Smooth muscle cell (in vitro differentiated cells): ENCODE measurements around the gene GYPC. TPM values are rescaled to one million over a fixed set of nuclear protein-coding genes. Genes with fewer than 3 reads are reported as not detected.

Experiments used
- DNase-seq: peaks from one replicate; lab custom pipeline; 2025; ENCODE audit not compliant: unreplicated experiment; lab: John Stamatoyannopoulos, UW
- H2AFZ ChIP-seq: fragments of 200-600 bp; sonication (generic); 2 replicates; pipeline ENCODE4 v1.6.0; 2016; ENCODE audit warnings: antibody characterized with exemption, low read depth, mild to moderate bottlenecking
- H3F3A ChIP-seq: fragments of 200-600 bp; sonication (generic); 2 replicates; pipeline ENCODE4 v1.6.0; 2017; ENCODE audit warnings: antibody characterized with exemption, low read depth
- H3K27ac ChIP-seq: fragments of 200-600 bp; sonication (generic); 2 replicates; pipeline ENCODE4 v1.5.1; 2016; ENCODE audit warnings: low read depth, mild to moderate bottlenecking
- H3K27me3 ChIP-seq: fragments of 200-600 bp; sonication (generic); 2 replicates; pipeline ENCODE4 v1.6.1; 2016; ENCODE audit warnings: low read depth, mild to moderate bottlenecking
- H3K36me3 ChIP-seq: fragments of 200-600 bp; sonication (generic); 2 replicates; pipeline ENCODE4 v1.5.1; 2016; ENCODE audit warnings: low read depth
- H3K4me1 ChIP-seq: fragments of 200-600 bp; sonication (generic); 2 replicates; pipeline ENCODE4 v1.5.1; 2016; ENCODE audit warnings: low read depth
- H3K4me2 ChIP-seq: fragments of 200-600 bp; sonication (generic); 2 replicates; pipeline ENCODE4 v1.6.0; 2016; ENCODE audit warnings: mild to moderate bottlenecking
- H3K4me3 ChIP-seq: fragments of 200-600 bp; sonication (generic); 2 replicates; pipeline ENCODE4 v1.5.1; 2016; ENCODE audit warnings: mild to moderate bottlenecking
- H3K79me2 ChIP-seq: fragments of 200-600 bp; sonication (generic); 2 replicates; pipeline ENCODE4 v1.6.0; 2016; ENCODE audit warnings: low read depth, mild to moderate bottlenecking
- H3K9ac ChIP-seq: fragments of 200-600 bp; sonication (generic); 2 replicates; pipeline ENCODE4 v1.6.0; 2016; ENCODE audit warnings: low read depth
- H3K9me3 ChIP-seq: fragments of 200-600 bp; sonication (generic); replicated peaks from 2 replicates; pipeline ENCODE4 v1.5.1; 2016; ENCODE audit warnings: low read depth
- H4K20me1 ChIP-seq: fragments of 200-600 bp; sonication (generic); 2 replicates; pipeline ENCODE4 v1.6.0; 2016; ENCODE audit warnings: low read depth
- WGBS: methylation state at CpG from one replicate; pipeline ENCODE4 v1.1.7; 2016; ENCODE audit warnings: low lambda C conversion rate; 5-methylcytosine and 5-hydroxymethylcytosine counted together
- polyA plus RNA-seq: library from polyadenylated mRNA; unstranded; fragments of >200 nt; fragmentation: Nextera tagmentation; extraction: Ambion mirVana; gene quantifications from 2 replicates; pipeline ENCODE4 v1.2.1, GENCODE V29; 2016
- total RNA-seq: library from RNA; depleted of rRNA; stranded (reverse); fragments of >200 nt; gene quantifications from 2 replicates; pipeline ENCODE4 v1.2.3, GENCODE V29; 2014
- TF ChIP-seq, protein P1 (sequence below): fragments of 200-600 bp; sonication (generic); IDR thresholded peaks from 2 replicates; pipeline ENCODE4 v1.5.1; 2017; ENCODE audit warnings: borderline replicate concordance, mild to moderate bottlenecking, antibody characterized with exemption; ENCODE audit not compliant: insufficient read depth, poor library complexity, severe bottlenecking

Gene GYPC
- total and polyA plus RNA-seq, 2 experiments from 2014 or later, result 25.7 to 61.8 TPM

DNA sequence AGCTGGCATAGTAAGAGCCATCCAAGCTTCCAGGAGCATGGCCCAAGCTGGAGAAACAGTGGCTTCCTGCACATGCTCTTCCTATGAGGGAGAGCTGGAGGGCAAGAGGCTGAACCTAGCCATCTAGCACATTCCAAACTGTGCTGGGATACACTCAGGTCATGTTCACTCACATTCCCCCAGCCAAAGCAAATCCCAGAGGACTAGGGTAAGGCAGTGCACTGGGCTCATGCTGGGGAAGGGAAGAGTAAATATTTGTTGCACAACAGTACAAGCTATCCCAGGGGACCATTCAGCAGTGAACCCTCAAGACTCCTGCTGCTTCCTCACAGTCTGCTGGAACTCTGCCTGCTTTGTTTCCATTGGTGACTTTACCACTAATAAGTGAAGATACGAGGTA, 20.7 kb upstream of the GYPC start:
- Histone ChIP-seq H3K27ac (no peak overlapping the region), H3K9me3 (no peaks in the 10 kb centered on the region), H3F3A (no peaks in the 10 kb centered on the region), H3K27me3 (peaks cover 11% of the 10 kb centered on the region), H4K20me1 (no peaks in the 10 kb centered on the region), H3K79me2 (no peaks in the 10 kb centered on the region), H3K4me2 (no peak overlapping the region), H3K4me3 (no peak overlapping the region), H3K36me3 (no peaks in the 10 kb centered on the region), H2AFZ (no peak overlapping the region), H3K4me1 (no peaks in the 10 kb centered on the region), H3K9ac (no peak overlapping the region)
- TF ChIP-seq, protein P1, sequence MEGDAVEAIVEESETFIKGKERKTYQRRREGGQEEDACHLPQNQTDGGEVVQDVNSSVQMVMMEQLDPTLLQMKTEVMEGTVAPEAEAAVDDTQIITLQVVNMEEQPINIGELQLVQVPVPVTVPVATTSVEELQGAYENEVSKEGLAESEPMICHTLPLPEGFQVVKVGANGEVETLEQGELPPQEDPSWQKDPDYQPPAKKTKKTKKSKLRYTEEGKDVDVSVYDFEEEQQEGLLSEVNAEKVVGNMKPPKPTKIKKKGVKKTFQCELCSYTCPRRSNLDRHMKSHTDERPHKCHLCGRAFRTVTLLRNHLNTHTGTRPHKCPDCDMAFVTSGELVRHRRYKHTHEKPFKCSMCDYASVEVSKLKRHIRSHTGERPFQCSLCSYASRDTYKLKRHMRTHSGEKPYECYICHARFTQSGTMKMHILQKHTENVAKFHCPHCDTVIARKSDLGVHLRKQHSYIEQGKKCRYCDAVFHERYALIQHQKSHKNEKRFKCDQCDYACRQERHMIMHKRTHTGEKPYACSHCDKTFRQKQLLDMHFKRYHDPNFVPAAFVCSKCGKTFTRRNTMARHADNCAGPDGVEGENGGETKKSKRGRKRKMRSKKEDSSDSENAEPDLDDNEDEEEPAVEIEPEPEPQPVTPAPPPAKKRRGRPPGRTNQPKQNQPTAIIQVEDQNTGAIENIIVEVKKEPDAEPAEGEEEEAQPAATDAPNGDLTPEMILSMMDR, result no peak
- 56% methylated on average over 1 of the region's 1 CpG for WGBS
- DNase-seq, result no peak

DNA sequence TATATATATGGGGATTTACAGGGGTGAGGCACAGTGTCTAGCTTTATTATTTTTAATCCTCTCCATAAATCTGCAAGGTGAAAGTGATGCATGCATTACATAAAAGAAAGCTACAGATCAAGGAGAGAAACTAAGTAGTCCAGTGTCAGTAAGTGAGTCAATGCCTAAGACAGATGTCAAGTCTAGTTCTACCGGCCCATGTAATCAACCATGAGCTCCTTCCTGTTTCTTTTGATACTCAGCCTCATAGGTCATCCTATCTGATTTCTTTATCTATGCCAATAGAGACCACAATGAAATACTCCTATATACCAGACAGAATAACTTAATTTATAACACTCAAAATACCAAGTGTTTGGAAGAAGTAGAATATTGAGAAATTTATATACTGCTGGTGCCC, 20.2 kb upstream of the GYPC start:
- H3K79me2 ChIP-seq, result no peaks in the 10 kb centered on the region
- no peaks in the 10 kb centered on the region for H3F3A ChIP-seq
- H3K4me1 ChIP-seq, result no peaks in the 10 kb centered on the region
- H3K4me3 ChIP-seq, result no peak overlapping the region
- H3K27me3 ChIP-seq, result peaks cover 15% of the 10 kb centered on the region
- WGBS, result 81% methylated on average over 1 of the region's 1 CpG
- no peaks in the 10 kb centered on the region for H3K9me3 ChIP-seq
- no peak overlapping the region for H3K9ac ChIP-seq
- no peak for DNase-seq
- no peaks in the 10 kb centered on the region for H3K36me3 ChIP-seq
- H3K4me2 ChIP-seq, result no peak overlapping the region
- no peak overlapping the region for H2AFZ ChIP-seq
- no peak overlapping the region for H3K27ac ChIP-seq
- H4K20me1 ChIP-seq, result no peaks in the 10 kb centered on the region
- TF ChIP-seq, protein P1, result no peak

DNA sequence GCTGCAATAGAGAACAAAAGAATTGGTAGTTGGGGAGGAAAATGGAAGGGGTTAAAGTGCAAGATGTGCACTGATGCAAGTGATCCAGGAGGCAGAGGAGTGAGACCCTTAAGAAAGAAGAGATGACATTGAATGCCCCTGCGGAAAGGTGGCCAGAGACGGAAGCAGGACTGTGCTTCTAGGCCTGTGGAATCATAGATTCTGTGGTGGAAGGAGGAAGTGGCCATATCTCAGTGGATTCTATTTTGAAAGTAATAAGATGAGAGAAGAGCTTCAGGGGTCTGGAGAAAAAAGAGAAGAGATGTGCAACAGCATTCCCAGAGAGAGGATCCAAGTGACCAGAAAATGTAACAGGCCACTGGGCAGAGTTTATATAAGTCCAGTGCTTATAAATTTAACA, 18.6 kb upstream of the GYPC start:
- H3K36me3 ChIP-seq, result no peaks in the 10 kb centered on the region
- H3K9me3 ChIP-seq, result no peaks in the 10 kb centered on the region
- no peaks in the 10 kb centered on the region for H3K79me2 ChIP-seq
- no peak overlapping the region for H3K27ac ChIP-seq
- no peak for DNase-seq
- H3K4me1 ChIP-seq, result no peaks in the 10 kb centered on the region
- H3K27me3 ChIP-seq, result peaks cover 4% of the 10 kb centered on the region
- WGBS, result 85% methylated on average over 2 of the region's 2 CpGs
- H2AFZ ChIP-seq, result no peak overlapping the region
- H3K9ac ChIP-seq, result no peak overlapping the region
- TF ChIP-seq, protein P1, result no peak
- H3K4me3 ChIP-seq, result no peak overlapping the region
- no peak overlapping the region for H3K4me2 ChIP-seq
- no peaks in the 10 kb centered on the region for H4K20me1 ChIP-seq
- no peaks in the 10 kb centered on the region for H3F3A ChIP-seq

DNA sequence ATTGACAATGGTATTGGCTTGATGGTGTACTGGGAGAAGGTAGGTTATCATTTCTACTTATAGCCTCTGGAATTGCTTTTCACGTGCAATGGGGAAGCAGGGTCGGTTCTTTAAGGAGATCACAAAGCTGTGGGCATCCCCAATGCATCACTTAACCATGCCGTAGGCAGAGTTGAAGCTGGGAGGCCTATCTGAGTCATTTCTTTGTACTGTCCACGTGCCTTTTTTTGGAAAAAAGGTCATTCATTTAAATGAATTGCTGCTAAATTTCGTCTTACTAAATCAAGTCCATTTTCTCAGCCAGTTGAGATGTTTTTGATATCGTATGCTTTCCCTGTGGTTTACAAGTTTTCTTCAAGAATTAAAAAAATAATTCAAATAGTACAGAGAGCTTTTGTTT, 17.2 kb upstream of the GYPC start:
- Histone ChIP-seq H3K9me3 (no peaks in the 10 kb centered on the region), H3F3A (no peaks in the 10 kb centered on the region), H3K27ac (no peak overlapping the region), H3K27me3 (peaks cover 4% of the 10 kb centered on the region), H2AFZ (no peak overlapping the region), H3K4me2 (no peak overlapping the region), H3K9ac (no peak overlapping the region), H3K4me3 (no peak overlapping the region), H3K36me3 (no peaks in the 10 kb centered on the region), H3K4me1 (no peaks in the 10 kb centered on the region), H4K20me1 (no peaks in the 10 kb centered on the region), H3K79me2 (no peaks in the 10 kb centered on the region)
- WGBS, result 86% methylated on average over 6 of the region's 6 CpGs
- TF ChIP-seq, protein P1, result no peak
- no peak for DNase-seq
